Left colon (tissue), 2 donors: Measurements from ENCODE around the gene PGM2L1. TPM values are rescaled to one million over a fixed set of nuclear protein-coding genes. Genes with fewer than 3 reads are reported as not detected.
"Not testable (repeated sequence)": the region's sequence is repeated elsewhere in the genome, so short reads cannot be mapped to it uniquely, and the experiment has no call there.

ENCODE experiments used
- ATAC-seq: fragments of 200-7000 bp; cut with Tn5 transposase; one replicate; pipeline ENCODE4 v1.9.1; 2020; ENCODE audit warnings: mild to moderate bottlenecking, moderate library complexity
- DNase-seq, 2 donors: peaks; one replicate each; pipeline ENCODE4 v3.0.0-alpha.2; 2020
- intact Hi-C, 2 donors: fragments of 100-400 bp; cut with DNase I in 1 of 2; cut with micrococcal nuclease in 1 of 2; formaldehyde crosslinking; loops; one replicate each; pipeline versions ENCODE4 v1.11.2 to v1.14.0; 2022; cut with DNase I, micrococcal nuclease
- total RNA-seq, 2 donors: library from RNA; stranded (reverse); fragmentation: NEBNext Ultra II Directional; extraction: Animal tissue kit (Norgen Biotek cat#: 25700); gene quantifications; one replicate each; pipeline ENCODE4 v1.2.1, GENCODE V29; 2021
- donor health status: DM: no; HTN: no; CAD: no.
- donor health status: DM: yes; HTN: yes; CAD: no.

PGM2L1 gene
- total RNA-seq, 2 donors from 2014 or later: 9.9 to 14.3 TPM

GRCh38 chr11:74357449-74357848 lies 40.8 kb downstream of the PGM2L1 start:
- ATAC-seq (no peak), DNase-seq (no peak)
- intact Hi-C loops: no loop called here

GRCh38 chr11:74355626-74356025 lies 42.6 kb downstream of the PGM2L1 start:
- intact Hi-C loops: no loop called here
- ATAC-seq (no peak), DNase-seq (no peak)

GRCh38 chr11:74354036-74354435 lies 44.2 kb downstream of the PGM2L1 start:
- ATAC-seq: no peak
- no peak for DNase-seq
- intact Hi-C loops: no loop called here

- DNase-seq: no peak
- ATAC-seq: no peak
- intact Hi-C loops: no loop called here
These were observed 50.9 kb downstream of the PGM2L1 start for GRCh38 chr11:74347381-74347780.

GRCh38 chr11:74345420-74345819 lies 52.8 kb downstream of the PGM2L1 start:
- DNase-seq: no peak
- ATAC-seq: no peak
- intact Hi-C loops: no loop called here

GRCh38 chr11:74341921-74342320 lies 56.3 kb downstream of the PGM2L1 start:
- ATAC-seq: peak; percentile 25

GRCh38 chr11:74339619-74340018 lies 58.6 kb downstream of the PGM2L1 start:
- no peak for DNase-seq
- intact Hi-C loops: no loop called here
- ATAC-seq: peak; percentile 66

More at GRCh38 chr11:74341921-74342320, 56.3 kb downstream of the PGM2L1 start:
- intact Hi-C loops: no loop called here
- no peak for DNase-seq

GRCh38 chr11:74338963-74339362 lies 59.3 kb downstream of the PGM2L1 start:
- DNase-seq: peak in 1 of 2 donors; percentile 34
- ATAC-seq: peak; percentile 92
- intact Hi-C loops: no loop called here

GRCh38 chr11:74333193-74333592 lies 65.0 kb downstream of the PGM2L1 start:
- ATAC-seq (no peak), DNase-seq (no peak)
- intact Hi-C loops: no loop called here

GRCh38 chr11:74332291-74332690 lies 65.9 kb downstream of the PGM2L1 start:
- peak; percentile 61 for ATAC-seq
- DNase-seq: no peak
- intact Hi-C loops: no loop called here

- intact Hi-C loops, ATAC-seq: not testable (repeated sequence)
These were observed 67.2 kb downstream of the PGM2L1 start for GRCh38 chr11:74331000-74331399.

GRCh38 chr11:74330075-74330858 lies 68.0 kb downstream of the PGM2L1 start:
- DNase-seq (no peak), ATAC-seq (peak; percentile 25)
- intact Hi-C loops: no loop called here

More at GRCh38 chr11:74331000-74331399, 67.2 kb downstream of the PGM2L1 start:
- DNase-seq: not testable (repeated sequence)

GRCh38 chr11:74327076-74327475 lies 71.2 kb downstream of the PGM2L1 start:
- no peak for ATAC-seq
- DNase-seq: no peak
- intact Hi-C loops: no loop called here

- intact Hi-C loops: no loop called here
- ATAC-seq (no peak), DNase-seq (no peak)
These were observed 71.6 kb downstream of the PGM2L1 start for GRCh38 chr11:74326665-74327064.

- ATAC-seq (peak; percentile 32), DNase-seq (peak; percentile 47 to 71)
- intact Hi-C loops: no loop called here
These were observed 72.3 kb downstream of the PGM2L1 start for GRCh38 chr11:74325649-74326645.

- ATAC-seq (no peak), DNase-seq (peak in 1 of 2 donors; percentile 57)
These were observed 75.6 kb downstream of the PGM2L1 start for GRCh38 chr11:74322667-74323066.

GRCh38 chr11:74321487-74322188 lies 76.6 kb downstream of the PGM2L1 start:
- intact Hi-C loops: loop anchor here in 1 of 2 donors (5.0 kb wide), 1 partner anchor 64 kb away; no protein-coding TSS in a partner anchor
- ATAC-seq: peak; percentile 39
- DNase-seq: no peak

More at GRCh38 chr11:74322667-74323066, 75.6 kb downstream of the PGM2L1 start:
- intact Hi-C loops: loop anchor here in 1 of 2 donors (5.0 kb wide), 1 partner anchor 65 kb away; no protein-coding TSS in a partner anchor

GRCh38 chr11:74320538-74320937 lies 77.7 kb downstream of the PGM2L1 start:
- ATAC-seq (no peak), DNase-seq (no peak)
- intact Hi-C loops: loop anchor here in 1 of 2 donors (5.0 kb wide), 1 partner anchor 63 kb away; no protein-coding TSS in a partner anchor
